HepG2 (cell line): ENCODE data around the gene HOXC4. TPM values are rescaled to one million over a fixed set of nuclear protein-coding genes. Genes with fewer than 3 reads are reported as not detected.

ENCODE experiments used
- ATAC-seq: fragments of 200-7000 bp; cut with Tn5 transposase; 3 replicates; pipeline ENCODE4 v1.9.1; 2020; ENCODE audit warnings: mild to moderate bottlenecking, moderate library complexity
- BruUV-seq: library from RNA; stranded (reverse); fragments of 400-500 nt; replicated peaks from 2 replicates; lab custom pipeline; 2021; lab: Mats Ljungman, UMichigan
- CTCF ChIA-PET: fragments of 300-600 bp; formaldehyde crosslinking; extraction: SDS; loops from one replicate; lab custom pipeline; 2021; ENCODE audit warnings: low total read pairs, inconsistent platforms, low intra/inter-chr PET ratio; lab: Yijun Ruan, JAX
- POLR2A ChIA-PET: fragments of 350-600 bp; sonication (Branson Sonifier 250); formaldehyde crosslinking; loops from one replicate; lab custom pipeline; 2020; ENCODE audit warnings: antibody characterized with exemption, inconsistent platforms; lab: Yijun Ruan, JAX
- DNase-seq: peaks from one replicate; pipeline ENCODE4 v3.0.0-alpha.2; 2015; ENCODE audit warnings: low spot score
- FAIRE-seq: peaks from 3 replicates; lab custom pipeline; 2011; peaks lifted over from hg19 to GRCh38; lab: Jason Lieb, UNC
- H2AFZ ChIP-seq: one replicate; pipeline ENCODE4 v1.6.1; 2011; ENCODE audit warnings: low read length, inconsistent platforms
- H3K27ac ChIP-seq: fragments of 300-600 bp; 3 replicates; pipeline ENCODE4 v1.8.0; 2011; ENCODE audit warnings: mixed run types, mild to moderate bottlenecking, mixed read lengths, low read length, inconsistent platforms; ENCODE audit not compliant: insufficient read depth; ENCODE audit errors: extremely low read length
- H3K27me3 ChIP-seq, 2 experiments: fragments of 200-600 bp in 1 of 2; 2 replicates in 1 of 2; 3 replicates in 1 of 2; pipeline versions ENCODE4 v1.6.0 to v1.8.0; 2011; ENCODE audit warnings: low read length in 2 of 2, mild to moderate bottlenecking in 2 of 2, moderate library complexity in 2 of 2, inconsistent platforms in 1 of 2; ENCODE audit not compliant: insufficient read depth in 2 of 2, control insufficient read depth in 1 of 2
- H3K36me3 ChIP-seq, 2 experiments: fragments of 200-600 bp in 1 of 2; replicated peaks in 1 of 2; 2 replicates in 1 of 2; 3 replicates in 1 of 2; pipeline versions ENCODE4 v1.5.1 to v1.8.0; 2011; ENCODE audit warnings: low read length in 2 of 2, inconsistent platforms in 1 of 2; ENCODE audit not compliant: insufficient read depth in 2 of 2, control insufficient read depth in 1 of 2
- H3K4me1 ChIP-seq: 2 replicates; pipeline ENCODE4 v1.5.1; 2012; ENCODE audit warnings: low read length, inconsistent platforms; ENCODE audit not compliant: insufficient read depth
- H3K4me2 ChIP-seq: 2 replicates; pipeline ENCODE4 v1.6.0; 2011; ENCODE audit warnings: low read depth, low read length, inconsistent platforms
- H3K4me3 ChIP-seq, 3 experiments: fragments of 200-600 bp in 1 of 3; sonication (generic), shearing (Covaris generic) in 1 of 3; replicated peaks in 1 of 3; 2 replicates each; pipeline ENCODE4 v1.5.1; 2011 to 2016; ENCODE audit warnings: low read length in 3 of 3, inconsistent platforms in 2 of 3, low read depth in 2 of 3, mild to moderate bottlenecking in 2 of 3, control low read depth in 1 of 3, mixed read lengths in 1 of 3; ENCODE audit not compliant: insufficient read depth in 1 of 3
- H3K79me2 ChIP-seq: one replicate; pipeline ENCODE4 v1.6.1; 2011; ENCODE audit warnings: low read length, inconsistent platforms; ENCODE audit not compliant: insufficient read depth
- H3K9ac ChIP-seq: 2 replicates; pipeline ENCODE4 v1.6.0; 2011; ENCODE audit warnings: mild to moderate bottlenecking, low read depth, low read length, inconsistent platforms; ENCODE audit not compliant: insufficient read depth
- H3K9me3 ChIP-seq: 2 replicates; pipeline ENCODE4 v1.5.1; 2012; ENCODE audit warnings: mild to moderate bottlenecking, low read length
- H4K20me1 ChIP-seq: 2 replicates; pipeline ENCODE4 v1.6.0; 2011; ENCODE audit warnings: inconsistent platforms, mild to moderate bottlenecking, low read length, moderate library complexity; ENCODE audit not compliant: insufficient read depth
- ADNP ChIP-seq: sonication (generic); formaldehyde crosslinking; IDR thresholded peaks from 2 replicates; pipeline ENCODE4 v1.4.0; 2020; ENCODE audit warnings: missing genetic modification reagents
- ERF ChIP-seq: IDR thresholded peaks from 2 replicates; pipeline ENCODE4 v1.6.1; 2018; ENCODE audit warnings: missing biosample characterization, missing genetic modification reagents
- PHF21A ChIP-seq: sonication (generic); formaldehyde crosslinking; IDR thresholded peaks from 2 replicates; pipeline ENCODE4 v1.5.0; 2020; ENCODE audit warnings: mild to moderate bottlenecking, missing genetic modification reagents
- RFX5 ChIP-seq: IDR thresholded peaks from 2 replicates; pipeline ENCODE4 v1.6.1; 2011; ENCODE audit warnings: low read depth, low read length, improper control_type of control experiment
- STAT5B ChIP-seq: sonication (generic); formaldehyde crosslinking; IDR thresholded peaks from 2 replicates; pipeline ENCODE4 v1.4.0; 2020; ENCODE audit warnings: missing genetic modification reagents
- TOPORS ChIP-seq: sonication (generic); formaldehyde crosslinking; IDR thresholded peaks from 2 replicates; pipeline ENCODE4 v1.8.0; 2023; ENCODE audit warnings: mild to moderate bottlenecking, missing genetic modification reagents
- ZBED4 ChIP-seq: sonication (generic); formaldehyde crosslinking; IDR thresholded peaks from 2 replicates; pipeline ENCODE4 v1.4.0; 2020; ENCODE audit warnings: missing genetic modification reagents, borderline replicate concordance
- ZNF101 ChIP-seq: sonication (generic); formaldehyde crosslinking; IDR thresholded peaks from 2 replicates; pipeline ENCODE4 v1.4.0; 2020; ENCODE audit warnings: mild to moderate bottlenecking, low read depth, missing genetic modification reagents, borderline replicate concordance
- ZNF414 ChIP-seq: sonication (generic); formaldehyde crosslinking; IDR thresholded peaks from 2 replicates; pipeline ENCODE4 v1.5.0; 2020; ENCODE audit warnings: missing genetic modification reagents
- ZNF530 ChIP-seq: sonication (generic); formaldehyde crosslinking; IDR thresholded peaks from 2 replicates; pipeline ENCODE4 v1.5.0; 2020; ENCODE audit warnings: low read depth, mild to moderate bottlenecking, missing genetic modification reagents
- ZNF75D ChIP-seq: sonication (generic); formaldehyde crosslinking; IDR thresholded peaks from 2 replicates; pipeline ENCODE4 v1.8.1; 2023; ENCODE audit warnings: missing genetic modification reagents, mild to moderate bottlenecking, borderline replicate concordance
- whole genome bisulfite sequencing: methylation state at CpG from one replicate; pipeline ENCODE4 v1.1.6; 2017; ENCODE audit warnings: low lambda C conversion rate; 5-methylcytosine and 5-hydroxymethylcytosine counted together
- in situ Hi-C: cut with HindIII; loops from 2 replicates; pipeline ENCODE4 v1.10.0; 2017; ENCODE audit warnings: low pct_unique_long_range_greater_than_20kb; ENCODE audit not compliant: extremely low pct_ligation_motif_present
- intact Hi-C: fragments of 100-400 bp; cut with micrococcal nuclease; formaldehyde crosslinking; loops from one replicate; pipeline ENCODE4 v1.10.0; 2022; ENCODE audit not compliant: unreplicated experiment
- polyA plus RNA-seq, 8 experiments: library from polyadenylated mRNA; depleted of rRNA in 3 of 8; stranded (reverse) in 7 of 8; unstranded in 1 of 8; fragments of >200 nt; fragmentation: Illumina TruSeq in 4 of 8; extraction: Trizol in 4 of 8; gene quantifications; 2 replicates each; pipeline versions ENCODE4 v1.2.1 to v1.2.3, GENCODE V29; 2011 to 2016; ENCODE audit warnings: low read depth in 4 of 8, missing spikeins in 1 of 8, mixed read lengths in 1 of 8; ENCODE audit not compliant: insufficient read depth in 1 of 8
- total RNA-seq, 5 experiments: library from RNA; depleted of rRNA; stranded (reverse); fragments of >200 nt; fragmentation: Illumina TruSeq; extraction: Trizol; gene quantifications; 2 replicates each; pipeline ENCODE4 v1.2.3, GENCODE V29; 2016; ENCODE audit warnings: low read depth in 1 of 5
- TF ChIP-seq, protein P1 (sequence below): sonication (generic); formaldehyde crosslinking; IDR thresholded peaks from 2 replicates; pipeline ENCODE4 v1.8.0; 2023; ENCODE audit warnings: mild to moderate bottlenecking, missing genetic modification reagents
- TF ChIP-seq, protein P2 (sequence below): sonication (generic); formaldehyde crosslinking; IDR thresholded peaks from 2 replicates; pipeline ENCODE4 v1.5.1; 2020; ENCODE audit warnings: missing genetic modification reagents, mild to moderate bottlenecking, borderline replicate concordance

HOXC4 gene
- total and polyA plus RNA-seq, 2 of the 13 experiments (the other 11 are each of a cell fraction or from before 2014, with no cell fraction given), result not detected

- no peak for TF ChIP-seq ZBED4 (CRISPR knock-in tag)
These were observed 3.2 kb upstream of the HOXC4 start (continued) for GRCh38 chr12:54050482-54050810.

GRCh38 chr12:54051026-54051842 is 2.4 kb upstream of the HOXC4 start:
- Histone ChIP-seq H3K36me3 (no peaks in the 10 kb centered on the region), H3K79me2 (no peaks in the 10 kb centered on the region), H3K4me3 (no peak overlapping the region), H3K9ac (no peak overlapping the region), H4K20me1 (no peaks in the 10 kb centered on the region), H2AFZ (no peak overlapping the region), H3K4me1 (no peaks in the 10 kb centered on the region), H3K27me3 (peaks cover 9 to 78% of the 10 kb centered on the region in 2 experiments), H3K9me3 (no peaks in the 10 kb centered on the region), H3K4me2 (no peak overlapping the region), H3K27ac (no peak overlapping the region)
- no TSS peak for BruUV-seq
- ATAC-seq, result no peak
- intact Hi-C loops (no loop called here), in situ Hi-C loops (no loop called here)
- FAIRE-seq, result no peak
- TF ChIP-seq ZNF101 (CRISPR knock-in tag) (no peak), STAT5B (CRISPR knock-in tag) (no peak), TOPORS (CRISPR knock-in tag) (no peak), ADNP (CRISPR knock-in tag) (no peak), ZNF530 (CRISPR knock-in tag) (no peak), ZNF414 (CRISPR knock-in tag) (no peak), PHF21A (CRISPR knock-in tag) (no peak), ERF (CRISPR knock-in tag) (no peak), ZNF75D (CRISPR knock-in tag) (no peak), RFX5 (no peak)
- TF ChIP-seq, protein P1, sequence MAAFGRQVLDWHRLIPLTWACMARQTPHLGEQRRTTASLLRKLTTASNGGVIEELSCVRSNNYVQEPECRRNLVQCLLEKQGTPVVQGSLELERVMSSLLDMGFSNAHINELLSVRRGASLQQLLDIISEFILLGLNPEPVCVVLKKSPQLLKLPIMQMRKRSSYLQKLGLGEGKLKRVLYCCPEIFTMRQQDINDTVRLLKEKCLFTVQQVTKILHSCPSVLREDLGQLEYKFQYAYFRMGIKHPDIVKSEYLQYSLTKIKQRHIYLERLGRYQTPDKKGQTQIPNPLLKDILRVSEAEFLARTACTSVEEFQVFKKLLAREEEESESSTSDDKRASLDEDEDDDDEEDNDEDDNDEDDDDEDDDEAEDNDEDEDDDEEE (CRISPR knock-in tag), result no peak
- TF ChIP-seq, protein P2, sequence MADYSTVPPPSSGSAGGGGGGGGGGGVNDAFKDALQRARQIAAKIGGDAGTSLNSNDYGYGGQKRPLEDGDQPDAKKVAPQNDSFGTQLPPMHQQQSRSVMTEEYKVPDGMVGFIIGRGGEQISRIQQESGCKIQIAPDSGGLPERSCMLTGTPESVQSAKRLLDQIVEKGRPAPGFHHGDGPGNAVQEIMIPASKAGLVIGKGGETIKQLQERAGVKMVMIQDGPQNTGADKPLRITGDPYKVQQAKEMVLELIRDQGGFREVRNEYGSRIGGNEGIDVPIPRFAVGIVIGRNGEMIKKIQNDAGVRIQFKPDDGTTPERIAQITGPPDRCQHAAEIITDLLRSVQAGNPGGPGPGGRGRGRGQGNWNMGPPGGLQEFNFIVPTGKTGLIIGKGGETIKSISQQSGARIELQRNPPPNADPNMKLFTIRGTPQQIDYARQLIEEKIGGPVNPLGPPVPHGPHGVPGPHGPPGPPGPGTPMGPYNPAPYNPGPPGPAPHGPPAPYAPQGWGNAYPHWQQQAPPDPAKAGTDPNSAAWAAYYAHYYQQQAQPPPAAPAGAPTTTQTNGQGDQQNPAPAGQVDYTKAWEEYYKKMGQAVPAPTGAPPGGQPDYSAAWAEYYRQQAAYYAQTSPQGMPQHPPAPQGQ, result no peak
- no peak for DNase-seq
- WGBS, result 47% methylated on average over 7 of the region's 12 CpGs
- ChIA-PET POLR2A (no interaction called here), CTCF (no interaction called here)
